GM19240 (cell line): ENCODE data around the gene ABCG1.
A peak's percentile ranks its signal among the peaks of the same experiment; 100 is the strongest.

ENCODE experiments used
- DNase-seq: peaks from one replicate; pipeline ENCODE4 v3.0.0; 2011; ENCODE audit warnings: low spot score; ENCODE audit not compliant: insufficient read length

The ABCG1 gene

GRCh38 chr21:42304556-42305454 is 85.9 kb downstream of the ABCG1 start:
- DNase-seq: no peak

- no peak for DNase-seq
Observed at GRCh38 chr21:42305707-42306147, 86.8 kb downstream of the ABCG1 start.

- no peak for DNase-seq
Observed at GRCh38 chr21:42306366-42307035, 87.6 kb downstream of the ABCG1 start.

- DNase-seq: no peak
Observed at GRCh38 chr21:42307106-42307505, 88.2 kb downstream of the ABCG1 start.

GRCh38 chr21:42308161-42308913 is 89.4 kb downstream of the ABCG1 start:
- DNase-seq: no peak

GRCh38 chr21:42308914-42309752 is 90.2 kb downstream of the ABCG1 start:
- DNase-seq: no peak

GRCh38 chr21:42309753-42310213 is 90.8 kb downstream of the ABCG1 start:
- peak; percentile 73 for DNase-seq

GRCh38 chr21:42310411-42311001 is 91.6 kb downstream of the ABCG1 start:
- no peak for DNase-seq

GRCh38 chr21:42311160-42311559 is 92.2 kb downstream of the ABCG1 start:
- DNase-seq: no peak

GRCh38 chr21:42311816-42312625 is 93.1 kb downstream of the ABCG1 start:
- DNase-seq: no peak

- DNase-seq: no peak
Observed at GRCh38 chr21:42312626-42313104, 93.7 kb downstream of the ABCG1 start.

GRCh38 chr21:42313501-42313969 is 94.6 kb downstream of the ABCG1 start:
- no peak for DNase-seq

GRCh38 chr21:42314616-42315295 is 95.8 kb downstream of the ABCG1 start:
- no peak for DNase-seq

- DNase-seq: no peak
Observed at GRCh38 chr21:42315296-42315891, 96.5 kb downstream of the ABCG1 start, which contains the start of gene TFF3. TFF3 (minus strand) TSS chr21:42315409; CDS start chr21:42315374, 35 bp downstream.

GRCh38 chr21:42316891-42317290 is 98.0 kb downstream of the ABCG1 start:
- no peak for DNase-seq

- no peak for DNase-seq
Observed at GRCh38 chr21:42317341-42317741, 98.4 kb downstream of the ABCG1 start.

- no peak for DNase-seq
Observed at GRCh38 chr21:42317826-42318746, 99.1 kb downstream of the ABCG1 start.
